H1 (cell line): ENCODE measurements around the gene SOX6. TPM values are rescaled to one million over a fixed set of nuclear protein-coding genes. Genes with fewer than 3 reads are reported as not detected.

Experiments
- CTCF ChIA-PET: fragments of 300-600 bp; sonication (Branson Sonifier 250); formaldehyde crosslinking; loops from one replicate; lab custom pipeline; 2021; ENCODE audit not compliant: partially characterized antibody; lab: Charles Lee
- POLR2A ChIA-PET: fragments of 300-600 bp; sonication (Branson Sonifier 250); formaldehyde crosslinking; loops from one replicate; lab custom pipeline; 2021; ENCODE audit warnings: inconsistent platforms; ENCODE audit not compliant: partially characterized antibody; lab: Charles Lee
- DNase-seq, 2 experiments: peaks; one replicate each; pipeline versions ENCODE4 v3.0.0 to v3.0.0-alpha.2; 2010 to 2022; ENCODE audit warnings: low spot score in 2 of 2, low read depth in 1 of 2, mixed read lengths in 1 of 2
- FAIRE-seq: peaks from 2 replicates; lab custom pipeline; 2011; peaks lifted over from hg19 to GRCh38; lab: Jason Lieb, UNC
- H2AFZ ChIP-seq: 2 replicates; pipeline ENCODE4 v1.8.1; 2012; ENCODE audit warnings: low read length, inconsistent platforms
- H2AK5ac ChIP-seq: 2 replicates; pipeline ENCODE4 v1.6.1; 2013; ENCODE audit warnings: low read depth, low read length
- H2BK120ac ChIP-seq: replicated peaks from 2 replicates; pipeline ENCODE3; 2013; ENCODE audit warnings: low read depth, low read length, inconsistent platforms
- H2BK12ac ChIP-seq: 2 replicates; pipeline ENCODE4 v1.6.1; 2013; ENCODE audit warnings: low read depth, low read length
- H2BK15ac ChIP-seq: 2 replicates; pipeline ENCODE4 v1.6.1; 2013; ENCODE audit warnings: low read length
- H2BK20ac ChIP-seq: 2 replicates; pipeline ENCODE4 v1.6.1; 2013; ENCODE audit warnings: low read length
- H2BK5ac ChIP-seq: 2 replicates; pipeline ENCODE4 v1.6.1; 2013; ENCODE audit warnings: low read depth, low read length
- H3K14ac ChIP-seq: 2 replicates; pipeline ENCODE4 v1.6.1; 2013; ENCODE audit warnings: inconsistent platforms; ENCODE audit not compliant: insufficient read length
- H3K18ac ChIP-seq: 2 replicates; pipeline ENCODE4 v1.6.1; 2013; ENCODE audit warnings: low read length; ENCODE audit errors: extremely low read depth
- H3K23ac ChIP-seq: 2 replicates; pipeline ENCODE4 v1.6.1; 2013; ENCODE audit warnings: inconsistent platforms; ENCODE audit not compliant: insufficient read length
- H3K23me2 ChIP-seq: 2 replicates; pipeline ENCODE4 v1.6.1; 2013; ENCODE audit warnings: low read depth, low read length
- H3K27ac ChIP-seq: 2 replicates; pipeline ENCODE4 v1.6.1; 2011; ENCODE audit warnings: low read depth, low read length, inconsistent platforms
- H3K27me3 ChIP-seq, 4 experiments: replicated peaks in 1 of 4; 1 replicate in 1 of 4; 2 replicates in 3 of 4; pipeline versions ENCODE4 v1.6.1 to v1.8.1; 2011 to 2013; ENCODE audit warnings: low read length in 3 of 4, mild to moderate bottlenecking in 3 of 4, inconsistent platforms in 2 of 4, mixed read lengths in 2 of 4, moderate library complexity in 1 of 4; ENCODE audit not compliant: control insufficient read depth in 3 of 4, insufficient read depth in 3 of 4; ENCODE audit errors: extremely low read depth in 1 of 4
- H3K36me3 ChIP-seq, 4 experiments: 2 replicates each; pipeline versions ENCODE4 v1.6.1 to v1.8.1; 2011 to 2013; ENCODE audit warnings: mild to moderate bottlenecking in 4 of 4, low read length in 3 of 4, moderate library complexity in 2 of 4, control low read depth in 1 of 4, inconsistent platforms in 1 of 4; ENCODE audit not compliant: insufficient read depth in 4 of 4, control insufficient read depth in 2 of 4
- H3K4ac ChIP-seq: replicated peaks from 2 replicates; pipeline ENCODE3; 2013; ENCODE audit warnings: low read length, low read depth, mixed read lengths, inconsistent platforms; ENCODE audit not compliant: insufficient read length
- H3K4me1 ChIP-seq, 4 experiments: replicated peaks in 1 of 4; 1 replicate in 1 of 4; 2 replicates in 3 of 4; pipeline versions ENCODE4 v1.6.1 to v1.8.1; 2011 to 2013; ENCODE audit warnings: low read length in 3 of 4, inconsistent platforms in 2 of 4, mixed read lengths in 1 of 4; ENCODE audit not compliant: insufficient read depth in 4 of 4, control insufficient read depth in 3 of 4
- H3K4me2 ChIP-seq, 2 experiments: 2 replicates each; pipeline versions ENCODE4 v1.6.1 to v1.8.1; 2011 to 2013; ENCODE audit warnings: low read depth in 2 of 2, low read length in 2 of 2, control low read depth in 1 of 2, inconsistent platforms in 1 of 2, mild to moderate bottlenecking in 1 of 2; ENCODE audit not compliant: insufficient read depth in 1 of 2
- H3K4me3 ChIP-seq, 4 experiments: fragments of 200-600, 300-600 bp in 1 of 4; sonication (generic), shearing (Covaris generic), sonication (Bioruptor Twin) in 1 of 4; 2 replicates each; pipeline versions ENCODE4 v1.5.1 to v1.8.1; 2011 to 2016; ENCODE audit warnings: low read length in 4 of 4, low read depth in 3 of 4, control low read depth in 2 of 4, inconsistent platforms in 2 of 4, mild to moderate bottlenecking in 2 of 4, mixed read lengths in 1 of 4, moderate library complexity in 1 of 4; ENCODE audit not compliant: insufficient read depth in 2 of 4; ENCODE audit errors: extremely low read depth in 1 of 4
- H3K56ac ChIP-seq: replicated peaks from 2 replicates; pipeline ENCODE3; 2013; ENCODE audit warnings: low read depth, mild to moderate bottlenecking, mixed read lengths, low read length, inconsistent platforms; ENCODE audit not compliant: insufficient read length
- H3K79me1 ChIP-seq: 2 replicates; pipeline ENCODE4 v1.6.1; 2013; ENCODE audit warnings: low read depth, low read length, control low read depth
- H3K79me2 ChIP-seq, 2 experiments: 2 replicates each; pipeline versions ENCODE4 v1.6.1 to v1.8.1; 2012 to 2013; ENCODE audit warnings: low read length in 2 of 2, mild to moderate bottlenecking in 2 of 2, inconsistent platforms in 1 of 2; ENCODE audit not compliant: insufficient read depth in 2 of 2, control insufficient read depth in 1 of 2
- H3K9ac ChIP-seq, 4 experiments: replicated peaks in 1 of 4; 1 replicate in 1 of 4; 2 replicates in 3 of 4; pipeline versions ENCODE4 v1.6.1 to v1.8.1; 2011 to 2013; ENCODE audit warnings: low read depth in 3 of 4, low read length in 3 of 4, control low read depth in 2 of 4, mild to moderate bottlenecking in 2 of 4, moderate library complexity in 2 of 4, inconsistent platforms in 1 of 4; ENCODE audit errors: extremely low read depth in 1 of 4
- H3K9me3 ChIP-seq, 2 experiments: 2 replicates each; pipeline versions ENCODE4 v1.6.1 to v1.8.1; 2012 to 2013; ENCODE audit warnings: mild to moderate bottlenecking in 2 of 2, moderate library complexity in 2 of 2, control low read depth in 1 of 2, inconsistent platforms in 1 of 2, low read depth in 1 of 2, low read length in 1 of 2, mixed read lengths in 1 of 2; ENCODE audit not compliant: insufficient read depth in 2 of 2
- H4K20me1 ChIP-seq, 2 experiments: replicated peaks in 1 of 2; 2 replicates each; pipeline versions ENCODE3 to v1.8.1; 2011 to 2013; ENCODE audit warnings: inconsistent platforms in 2 of 2, low read length in 2 of 2, mild to moderate bottlenecking in 1 of 2; ENCODE audit not compliant: insufficient read depth in 2 of 2, control insufficient read depth in 1 of 2
- H4K5ac ChIP-seq: 2 replicates; pipeline ENCODE4 v1.6.1; 2013; ENCODE audit warnings: low read length, low read depth, mixed read lengths, inconsistent platforms; ENCODE audit not compliant: insufficient read length
- H4K8ac ChIP-seq: 2 replicates; pipeline ENCODE4 v1.8.0; 2013; ENCODE audit warnings: mild to moderate bottlenecking, moderate library complexity, low read length, inconsistent platforms; ENCODE audit not compliant: insufficient read depth; ENCODE audit errors: extremely low read depth
- H4K91ac ChIP-seq: replicated peaks from 2 replicates; pipeline ENCODE3; 2013; ENCODE audit warnings: low read length, mixed read lengths, inconsistent platforms; ENCODE audit not compliant: insufficient read length
- FOSL1 ChIP-seq: IDR thresholded peaks from 2 replicates; pipeline ENCODE4 v1.6.1; 2011; ENCODE audit warnings: mild to moderate bottlenecking, low read depth, low read length, moderate library complexity; ENCODE audit not compliant: insufficient read depth
- JUND ChIP-seq: IDR thresholded peaks from 2 replicates; pipeline ENCODE4 v1.6.1; 2011; ENCODE audit warnings: mild to moderate bottlenecking, improper control_type of control experiment, low read length
- KDM1A ChIP-seq: fragments of 200-600, 300-600 bp; sonication (generic); IDR thresholded peaks from 2 replicates; pipeline ENCODE4 v1.7.1; 2016; ENCODE audit warnings: mild to moderate bottlenecking, low read length, borderline replicate concordance
- KDM5A ChIP-seq: fragments of 200-600 bp; IDR thresholded peaks from 2 replicates; pipeline ENCODE4 v1.7.1; 2012; ENCODE audit warnings: mild to moderate bottlenecking, low read length, inconsistent platforms, mixed read lengths
- MAX ChIP-seq: IDR thresholded peaks from 2 replicates; pipeline ENCODE4 v1.6.1; 2012; ENCODE audit warnings: inconsistent platforms
- SUZ12 ChIP-seq: fragments of 200-600 bp; sonication (generic); IDR thresholded peaks from 2 replicates; pipeline ENCODE4 v1.6.1; 2012; ENCODE audit warnings: mild to moderate bottlenecking, inconsistent platforms, low read length, moderate library complexity, mixed read lengths
- USF2 ChIP-seq: IDR thresholded peaks from 2 replicates; pipeline ENCODE4 v1.6.1; 2011; ENCODE audit warnings: low read length, improper control_type of control experiment
- WGBS, 2 experiments: shearing (Covaris generic) in 1 of 2; methylation state at CpG; one replicate each; pipeline versions ENCODE4 v1.1.6 to v1.1.7; 2013 to 2015; ENCODE audit warnings: low lambda C conversion rate in 2 of 2, mixed read lengths in 2 of 2, inconsistent platforms in 1 of 2, low coverage in 1 of 2, missing lambda C conversion rate in 1 of 2; ENCODE audit not compliant: insufficient replicate concordance in 2 of 2, insufficient coverage in 1 of 2, insufficient read length in 1 of 2; ENCODE audit errors: extremely low coverage in 1 of 2, missing lambda C conversion rate in 1 of 2; 5-methylcytosine and 5-hydroxymethylcytosine counted together
- polyA plus RNA-seq, 7 experiments: library from polyadenylated mRNA; depleted of rRNA in 3 of 7; stranded (reverse) in 5 of 7; unstranded in 2 of 7; fragments of >200 nt in 5 of 7; fragments of 200-250 nt in 2 of 7; gene quantifications; 1 replicate in 5 of 7; 2 replicates in 1 of 7; 4 replicates in 1 of 7; pipeline versions ENCODE4 v1.2.1 to v1.2.3, GENCODE V29; 2011 to 2013; ENCODE audit warnings: missing spikeins in 2 of 7, mixed read lengths in 2 of 7
- total RNA-seq: library from RNA; stranded (reverse); fragmentation: NEBNext Ultra II Directional; extraction: Animal tissue kit (Norgen Biotek cat#: 25700); gene quantifications from 2 replicates; pipeline ENCODE4 v1.2.1, GENCODE V29; 2021

The SOX6 gene
- total and polyA plus RNA-seq, 2 of the 8 experiments (the other 6 are each of a cell fraction or from before 2014, with no cell fraction given), result 0.09 TPM; not detected in 1

GRCh38 chr11:16397390-16397789 is 41.0 kb upstream of the SOX6 start:
- H3K36me3 ChIP-seq, result no peaks in the 10 kb centered on the region
- H3K4me2 ChIP-seq, result no peak overlapping the region
- no peaks in the 10 kb centered on the region for H3K79me2 ChIP-seq
- no peak overlapping the region for H2AFZ ChIP-seq
- no peaks in the 10 kb centered on the region for H3K9me3 ChIP-seq
- H3K56ac ChIP-seq, result no peak overlapping the region
- 68% methylated on average over 2 of the region's 2 CpGs; no CpG with 5 or more reads in 1 of the 2 experiments for WGBS, 2 experiments
- no peak overlapping the region for H4K5ac ChIP-seq
- H4K8ac ChIP-seq, result no peak overlapping the region
- H3K27ac ChIP-seq, result no peak overlapping the region
- H3K4ac ChIP-seq, result no peak overlapping the region
- H4K91ac ChIP-seq, result no peak overlapping the region
- FAIRE-seq, result no peak
- H2BK15ac ChIP-seq, result no peak overlapping the region
- H4K20me1 ChIP-seq, result peaks cover 1 to 2% of the 10 kb centered on the region in 2 experiments
- no peak overlapping the region for H3K23ac ChIP-seq
- ChIA-PET CTCF (no interaction called here), POLR2A (no interaction called here)
- no peak overlapping the region for H3K9ac ChIP-seq
- H3K4me1 ChIP-seq, result no peaks in the 10 kb centered on the region
- H2BK5ac ChIP-seq, result no peak overlapping the region
- no peak for DNase-seq
- no peak overlapping the region for H3K14ac ChIP-seq
- no peak overlapping the region for H2BK12ac ChIP-seq
- no peaks in the 10 kb centered on the region for H3K79me1 ChIP-seq
- no peak overlapping the region for H2BK120ac ChIP-seq
- TF ChIP-seq USF2 (no peak), FOSL1 (no peak), KDM5A (no peak), MAX (no peak), JUND (no peak), SUZ12 (no peak), KDM1A (no peak)
- H3K27me3 ChIP-seq, result peaks cover 23 to 60% (median 41%) of the 10 kb centered on the region in 4 experiments
- no peak overlapping the region for H3K4me3 ChIP-seq
- H3K23me2 ChIP-seq, result no peaks in the 10 kb centered on the region
- no peak overlapping the region for H3K18ac ChIP-seq
- no peak overlapping the region for H2AK5ac ChIP-seq
- H2BK20ac ChIP-seq, result no peak overlapping the region
